Measurements from ENCODE around the gene RPP25L. TPM values are rescaled to one million over a fixed set of nuclear protein-coding genes. Genes with fewer than 3 reads are reported as not detected.

RPP25L gene
- total RNA-seq, 1 experiment from 2014 or later = 25.0 TPM

Other genes starting within 250 kb of the RPP25L start
- gene MYORG, start 235.2 kb downstream of the RPP25L start, total RNA-seq (2014; rRNA removed) = 3.4 and 4.7 TPM in 2 replicates
- gene FAM219A, start 153.5 kb downstream of the RPP25L start, total RNA-seq (2014; rRNA removed) = 15.2 and 17.1 TPM in 2 replicates
- not detected in 2 replicates for gene DNAI1, start 153.3 kb downstream of the RPP25L start, total RNA-seq (2014; rRNA removed)
- gene ENHO, start 89.1 kb downstream of the RPP25L start, total RNA-seq (2014; rRNA removed) = 1.3 and 2.0 TPM in 2 replicates
- gene CNTFR, start 22.4 kb downstream of the RPP25L start, total RNA-seq (2014; rRNA removed) = not detected in 2 replicates
- gene DCTN3, start 8.4 kb upstream of the RPP25L start, total RNA-seq (2014; rRNA removed) = 102 and 105 TPM in 2 replicates
- 0.23 TPM in 1 of 2 replicates, not detected in the other for gene ARID3C, start 17.0 kb upstream of the RPP25L start, total RNA-seq (2014; rRNA removed)
- gene SIGMAR1, start 25.7 kb upstream of the RPP25L start, total RNA-seq (2014; rRNA removed) = 96.7 and 97.8 TPM in 2 replicates
- gene GALT, start 34.6 kb upstream of the RPP25L start, total RNA-seq (2014; rRNA removed) = 7.6 and 9.8 TPM in 2 replicates
- 8.3 and 8.7 TPM in 2 replicates for gene IL11RA, start 40.1 kb upstream of the RPP25L start, total RNA-seq (2014; rRNA removed)
- gene CCL27, start 50.6 kb upstream of the RPP25L start, total RNA-seq (2014; rRNA removed) = not detected in 2 replicates
- not detected in 2 replicates for gene CCL19, start 79.2 kb upstream of the RPP25L start, total RNA-seq (2014; rRNA removed)
- not detected in 2 replicates for gene CCL21, start 98.0 kb upstream of the RPP25L start, total RNA-seq (2014; rRNA removed)